NCI-H2029 treated with DMSO at 0.1 percent for 48 hours (cell line): ENCODE measurements around the gene EXD3.
A peak's percentile ranks its signal among the peaks of the same experiment; 100 is the strongest.
"Not testable (repeated sequence)": the region's sequence is repeated elsewhere in the genome, so short reads cannot be mapped to it uniquely, and the experiment has no call there.

Experiments
- DNase-seq: peaks from one replicate; lab custom pipeline; 2025; lab: John Stamatoyannopoulos, UW

Gene EXD3

DNA sequence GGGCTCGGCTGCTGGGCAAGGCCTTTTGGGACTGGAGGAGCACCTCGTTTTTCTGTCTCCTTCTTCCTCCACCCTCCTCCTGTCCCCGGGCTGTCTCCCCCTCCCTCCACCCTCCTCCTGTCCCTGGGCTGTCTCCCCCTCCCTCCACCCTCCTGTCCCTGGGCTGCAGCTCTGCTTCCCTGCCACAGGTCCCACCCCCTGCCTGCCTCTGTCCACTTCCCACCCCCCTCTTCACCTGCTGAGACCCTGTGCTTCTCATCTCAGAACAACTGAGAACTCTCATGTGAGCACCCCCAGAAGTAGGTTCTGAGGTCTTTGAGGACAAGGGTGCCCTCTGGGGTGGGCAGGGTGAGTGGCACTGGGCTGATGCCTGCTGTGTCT lies 151.3 kb downstream of the EXD3 start:
- no peak for DNase-seq

DNA sequence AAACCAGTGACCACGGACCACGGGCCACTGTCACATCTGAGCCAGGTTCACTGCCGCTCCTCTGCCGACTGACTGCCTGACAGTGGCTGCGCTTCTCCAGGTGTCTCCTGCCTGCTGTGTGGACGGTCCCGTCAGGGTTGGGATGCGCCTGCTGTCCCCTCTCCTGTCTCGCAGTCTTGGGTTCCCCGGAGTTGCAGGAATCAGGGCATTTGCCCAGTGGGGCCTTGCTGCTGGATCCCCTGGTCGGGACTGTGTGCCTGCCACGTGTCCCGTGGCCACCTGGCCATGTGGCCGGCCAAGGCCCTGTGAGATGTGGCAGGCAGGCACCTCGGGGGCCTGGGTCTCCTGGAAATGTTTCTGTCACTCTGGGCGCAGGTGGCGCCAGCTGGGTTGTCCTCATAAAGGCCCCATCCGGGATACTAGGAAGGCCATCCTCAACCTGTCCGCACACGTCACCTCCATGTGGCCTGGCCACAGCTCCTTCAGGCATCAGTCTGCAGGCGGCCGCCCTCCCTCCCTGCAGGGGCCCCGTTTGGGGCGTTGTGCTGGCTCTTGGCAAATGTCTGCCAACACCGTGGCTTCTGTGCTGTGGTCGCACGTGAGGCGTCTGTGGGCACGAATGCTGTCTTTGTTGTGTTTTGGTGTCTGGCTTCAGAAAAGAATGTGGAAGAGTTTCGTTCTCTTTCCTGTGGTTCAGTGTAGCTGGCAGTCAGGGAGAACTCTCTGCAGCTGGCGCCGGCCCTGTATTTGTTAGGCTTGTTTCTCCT lies 151.8 kb downstream of the EXD3 start:
- no peak for DNase-seq

DNA sequence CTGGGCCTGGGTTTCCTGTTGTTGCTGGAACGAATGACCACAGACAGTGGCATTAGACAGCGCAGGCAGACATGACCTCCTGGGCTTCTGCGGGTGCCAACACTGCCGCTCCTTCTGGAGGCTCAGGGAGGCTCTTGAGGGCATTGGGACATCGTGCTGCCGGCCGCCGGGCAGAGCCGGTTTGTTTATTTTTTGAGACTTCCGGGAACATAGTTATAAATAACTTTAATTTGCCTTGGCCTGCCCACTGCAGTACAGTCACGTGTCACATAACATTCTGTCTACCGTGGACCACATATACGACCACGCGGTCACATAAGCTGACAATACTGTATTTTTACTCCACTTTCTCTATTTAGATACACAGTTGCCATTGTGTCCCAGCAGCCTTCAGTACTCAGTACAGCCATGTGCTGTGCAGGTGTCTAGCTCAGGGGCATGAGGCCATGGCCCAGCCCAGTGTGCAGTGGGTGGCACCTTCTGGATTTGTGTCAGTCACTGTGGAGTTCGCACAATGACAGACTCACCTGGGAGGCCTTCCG lies 153.7 kb downstream of the EXD3 start:
- peak; percentile 18 for DNase-seq

DNA sequence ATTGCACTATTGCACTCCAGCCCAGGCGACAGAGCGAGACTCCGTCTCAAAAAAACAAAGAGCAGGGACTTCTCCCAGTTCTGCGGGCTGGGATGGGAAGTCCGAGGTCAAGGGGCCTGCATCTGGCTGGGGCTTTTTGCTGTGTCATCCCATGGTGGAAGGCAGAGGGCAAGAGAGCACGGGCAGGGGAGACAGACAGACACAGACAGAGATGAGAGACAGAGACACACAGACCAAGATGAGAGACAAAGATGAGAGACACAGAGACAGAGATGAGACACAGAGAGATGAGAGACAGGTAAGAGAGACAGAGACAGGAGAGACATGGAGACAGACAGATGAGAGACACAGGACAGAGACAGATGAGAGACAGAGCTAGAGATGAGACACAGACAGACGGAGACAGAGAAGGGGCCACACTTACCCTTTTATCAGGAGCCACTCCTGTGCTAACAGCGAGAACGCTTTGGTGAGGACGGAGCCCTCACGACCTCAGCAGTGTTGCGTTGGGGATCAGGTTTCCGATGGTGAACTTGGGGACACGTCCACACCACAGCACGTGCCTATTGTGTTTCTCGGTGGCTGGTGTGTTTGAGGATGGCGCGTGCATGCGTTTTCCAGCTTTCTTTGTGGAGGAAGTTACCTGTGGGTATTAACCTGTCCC lies 154.3 kb downstream of the EXD3 start:
- no peak for DNase-seq

DNA sequence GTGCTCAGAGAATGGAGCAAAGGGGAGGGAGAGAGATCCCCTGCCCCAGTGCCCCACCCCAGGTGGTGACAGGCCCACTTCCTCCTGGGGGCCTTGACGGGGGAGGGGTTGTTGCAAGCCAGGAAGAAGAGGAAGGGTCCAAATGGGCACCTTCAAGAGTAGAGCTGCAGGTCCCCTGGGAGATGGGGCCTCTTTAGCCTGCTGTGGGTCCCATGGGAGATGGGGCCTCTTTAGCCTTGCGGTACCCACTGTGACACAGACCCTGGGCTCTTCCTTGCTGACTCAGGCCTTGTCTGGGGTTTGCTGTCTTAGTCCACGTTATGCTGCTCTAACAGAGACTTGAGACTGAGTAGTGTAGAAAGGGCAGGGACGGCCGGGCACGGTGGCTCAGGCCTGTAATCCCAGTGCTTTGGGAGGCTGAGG lies 155.0 kb downstream of the EXD3 start:
- no peak for DNase-seq

DNA sequence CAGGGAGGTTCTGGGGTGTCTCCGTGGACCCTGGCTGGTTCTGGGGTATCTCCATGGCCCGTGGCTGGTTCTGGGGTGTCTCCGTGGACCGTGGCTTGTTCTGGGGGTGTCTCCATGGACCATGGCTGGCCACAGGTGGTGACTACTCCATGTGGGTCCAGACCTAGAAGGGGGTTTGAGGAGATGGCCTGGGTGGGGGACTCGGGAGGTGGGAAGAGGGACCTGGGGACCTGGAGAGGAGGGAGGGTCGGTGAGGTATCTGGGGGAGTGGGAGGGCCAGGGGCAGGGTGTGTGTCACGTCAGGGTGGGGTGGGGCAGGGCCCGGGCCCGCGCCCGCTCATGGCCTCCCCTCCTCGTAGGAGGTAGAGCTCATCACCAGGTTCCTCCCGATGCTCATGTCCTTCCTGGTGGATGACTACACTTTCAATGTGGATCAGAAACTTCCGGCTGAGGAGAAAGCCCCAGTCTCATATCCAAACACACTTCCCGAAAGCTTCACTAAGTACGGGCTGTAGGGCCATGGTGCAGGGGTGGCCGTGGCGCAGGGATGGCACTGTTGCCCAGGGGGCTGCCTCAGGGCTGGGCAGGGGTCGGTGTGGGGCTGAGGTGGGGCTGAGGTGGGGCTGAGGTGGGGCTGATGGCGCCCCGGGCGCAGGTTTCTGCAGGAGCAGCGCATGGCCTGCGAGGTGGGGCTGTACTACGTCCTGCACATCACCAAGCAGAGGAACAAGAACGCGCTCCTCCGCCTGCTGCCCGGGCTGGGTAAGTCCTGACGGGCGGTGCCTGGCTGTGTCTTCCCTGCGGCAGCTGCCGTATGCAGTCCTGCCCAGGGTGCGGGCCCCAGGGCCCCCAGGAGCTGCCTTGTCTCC lies 156.1 kb downstream of the EXD3 start:
- DNase-seq = no peak

DNA sequence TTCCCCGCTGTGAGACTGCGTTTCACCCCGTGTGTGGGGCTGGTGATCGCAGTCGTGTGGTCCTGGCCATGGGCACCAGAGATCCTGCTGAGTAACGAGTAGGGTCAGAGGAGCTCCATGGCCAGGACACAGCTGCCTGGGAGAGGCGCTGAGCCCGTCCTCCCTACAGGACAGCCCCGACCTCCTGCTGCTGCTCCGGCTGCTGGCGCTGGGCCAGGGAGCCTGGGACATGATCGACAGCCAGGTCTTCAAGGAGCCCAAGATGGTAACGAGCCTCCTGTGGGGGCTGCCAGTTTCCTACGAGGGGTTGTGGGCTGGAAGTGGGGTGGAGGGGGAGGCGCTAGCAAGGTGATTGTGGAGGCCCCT lies 156.8 kb downstream of the EXD3 start:
- DNase-seq = no peak

DNA sequence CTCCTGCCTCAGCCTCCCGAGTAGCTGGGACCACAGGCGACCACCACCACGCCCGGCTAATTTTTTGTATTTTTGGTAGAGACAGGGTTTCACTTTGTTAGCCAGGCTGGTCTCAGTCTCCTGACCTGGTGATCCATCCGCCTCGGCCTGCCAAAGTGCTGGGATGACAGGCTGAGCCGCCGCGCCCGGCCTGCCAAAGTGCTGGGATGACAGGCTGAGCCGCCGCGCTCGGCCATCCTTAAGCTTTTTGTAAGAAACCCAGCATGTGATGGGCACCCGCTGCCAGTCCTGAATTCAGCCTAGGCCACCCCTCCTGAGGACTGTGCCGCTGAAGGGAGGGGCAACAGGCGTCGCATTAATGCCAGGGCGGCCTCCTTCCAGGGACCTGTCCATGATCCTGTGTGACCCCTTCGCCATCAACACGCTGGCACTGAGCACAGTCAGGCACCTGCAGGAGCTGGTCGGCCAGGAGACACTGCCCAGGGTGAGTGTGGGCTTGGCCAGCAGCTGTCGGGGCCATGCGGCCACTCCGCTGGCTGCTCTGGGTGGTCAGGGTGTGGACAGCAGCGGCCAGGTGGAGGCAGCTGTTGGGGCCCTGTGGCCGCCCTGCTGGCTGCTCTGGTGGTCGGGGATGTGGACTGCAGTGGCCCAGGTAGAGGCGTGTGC lies 157.3 kb downstream of the EXD3 start:
- no peak for DNase-seq

DNA sequence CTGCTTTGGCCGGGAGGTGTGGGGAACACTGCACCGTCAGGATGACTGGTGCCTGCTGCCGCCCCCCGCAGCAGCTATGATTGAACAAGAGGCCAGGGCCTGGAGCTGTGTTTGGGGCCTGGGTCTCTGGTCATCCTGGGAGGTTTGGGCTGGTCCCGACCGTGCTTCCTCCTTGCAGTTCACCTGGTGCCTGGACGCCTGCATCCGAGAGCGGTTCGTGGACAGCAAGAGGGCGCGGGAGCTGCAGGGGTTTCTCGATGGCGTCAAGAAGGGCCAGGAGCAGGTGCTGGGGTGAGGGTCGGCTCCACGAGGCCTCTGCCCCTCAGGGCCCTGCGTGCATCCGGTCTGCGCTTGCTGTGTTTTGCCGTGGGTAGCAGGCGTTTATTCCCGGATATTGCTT lies 158.9 kb downstream of the EXD3 start:
- no peak for DNase-seq

DNA sequence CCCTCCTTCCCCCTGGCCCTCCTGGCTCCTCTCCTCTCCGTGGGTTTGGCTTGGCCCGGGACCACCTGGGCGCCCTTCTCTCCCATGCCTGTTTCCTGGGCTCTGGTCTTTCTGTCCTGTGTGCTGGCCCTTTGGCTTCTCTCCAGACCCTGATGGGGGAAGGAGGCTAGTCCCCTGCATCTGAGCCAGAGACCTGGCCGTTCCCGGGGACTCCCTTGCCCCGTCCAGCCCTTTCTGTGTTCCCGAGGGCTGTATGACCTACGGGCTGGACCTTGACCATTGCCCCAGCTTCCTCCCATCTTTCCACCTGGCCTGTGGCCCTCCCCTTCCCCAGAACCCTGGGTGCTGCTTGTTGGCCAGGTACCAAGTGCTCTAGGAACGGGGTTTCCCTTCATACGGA lies 159.5 kb downstream of the EXD3 start:
- DNase-seq = no peak

DNA sequence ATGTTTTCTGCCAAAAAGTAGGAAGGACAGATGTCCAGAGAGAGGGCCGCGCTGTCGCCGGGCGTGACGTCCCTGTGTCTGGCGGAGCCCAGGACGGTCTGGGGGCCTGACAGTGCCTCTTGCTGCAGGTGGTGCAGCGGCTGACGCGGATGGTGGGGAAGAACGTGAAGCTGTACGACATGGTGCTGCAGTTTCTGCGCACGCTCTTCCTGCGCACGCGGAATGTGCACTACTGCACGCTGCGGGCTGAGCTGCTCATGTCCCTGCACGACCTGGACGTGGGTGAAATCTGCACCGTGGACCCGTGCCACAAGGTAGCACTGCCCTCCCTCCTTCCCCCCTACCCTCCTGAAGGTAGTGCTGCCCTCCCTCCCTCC lies 160.1 kb downstream of the EXD3 start:
- DNase-seq = no peak

DNA sequence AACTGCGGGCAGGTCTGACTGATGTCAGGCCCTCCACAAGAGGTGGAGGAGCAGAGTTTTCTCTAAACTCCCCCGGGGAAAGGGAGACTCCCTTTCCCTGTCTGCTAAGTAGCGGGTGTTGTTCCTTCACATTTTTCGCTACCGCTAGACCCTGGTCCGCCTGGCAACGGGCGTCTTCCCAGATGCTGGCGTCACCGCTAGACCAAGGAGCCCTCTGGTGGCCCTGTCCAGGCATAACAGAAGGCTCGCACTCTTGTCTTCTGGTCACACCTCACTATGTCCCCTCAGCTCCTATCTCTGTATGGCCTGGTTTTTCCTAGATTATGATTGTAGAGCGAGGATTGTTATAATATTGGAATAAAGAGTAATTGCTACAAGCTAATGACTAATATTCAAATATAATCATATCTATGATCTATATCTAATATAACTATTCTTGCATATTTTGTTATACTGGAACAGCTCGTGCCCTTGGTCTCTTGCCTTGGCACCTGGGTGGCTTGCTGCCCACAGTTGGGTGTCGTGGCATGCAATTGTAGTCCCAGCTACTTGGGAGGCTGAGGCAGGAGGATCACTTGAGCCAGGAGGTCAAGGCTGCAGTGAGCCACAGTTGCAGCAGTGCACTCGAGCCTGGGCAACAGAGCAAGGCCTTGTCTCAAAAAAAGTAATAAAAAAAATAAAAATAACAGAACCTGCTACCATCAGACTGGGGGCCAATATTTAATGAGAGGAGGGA lies 160.6 kb downstream of the EXD3 start:
- DNase-seq = not testable (repeated sequence)
